Activated T-cell treated with anti-CD3 and anti-CD28 coated beads, Interleukin-2, amount 50 U/mL, for 72 hours (primary cell): ENCODE results near the gene SAMD4A. TPM values are rescaled to one million over a fixed set of nuclear protein-coding genes. Genes with fewer than 3 reads are reported as not detected.

Experiments
- ATAC-seq, 2 donors: fragments of 150-1000 bp; cut with Tn5 transposase; replicated peaks in 1 of 2; 2 replicates each; pipeline ENCODE4 v1.10.0; 2021; ENCODE audit warnings: moderate library complexity in 2 of 2, mild to moderate bottlenecking in 1 of 2
- DNase-seq, 2 donors: peaks; one replicate each; pipeline ENCODE4 v3.0.0; 2021 to 2022; ENCODE audit warnings: mixed read lengths in 1 of 2
- H3K27ac Mint-ChIP-seq: one replicate; pipeline ENCODE4 v1.8.0; 2022; ENCODE audit warnings: mild to moderate bottlenecking, moderate library complexity, mixed read lengths
- H3K27me3 Mint-ChIP-seq: one replicate; pipeline ENCODE4 v1.8.0; 2022; ENCODE audit warnings: low read depth, mixed read lengths
- H3K36me3 Mint-ChIP-seq, 2 donors: one replicate each; pipeline ENCODE4 v1.8.0; 2022; ENCODE audit warnings: mixed read lengths in 2 of 2, mild to moderate bottlenecking in 1 of 2; ENCODE audit not compliant: insufficient read depth in 2 of 2
- H3K4me1 Mint-ChIP-seq: one replicate; pipeline ENCODE4 v1.8.0; 2022; ENCODE audit warnings: low read depth, mixed read lengths
- H3K4me3 Mint-ChIP-seq, 2 donors: one replicate each; pipeline ENCODE4 v1.8.0; 2022; ENCODE audit warnings: mild to moderate bottlenecking in 2 of 2, mixed read lengths in 2 of 2, moderate library complexity in 2 of 2
- H3K9me3 Mint-ChIP-seq, 2 donors: one replicate each; pipeline ENCODE4 v1.8.0; 2022; ENCODE audit warnings: mixed read lengths in 2 of 2
- total RNA-seq, 2 donors: library from RNA; stranded (reverse); gene quantifications; one replicate each; pipeline ENCODE4 v1.2.3, GENCODE V29; 2022

SAMD4A gene
- total RNA-seq, 2 donors from 2014 or later: 8.2 to 10.1 TPM

DNA sequence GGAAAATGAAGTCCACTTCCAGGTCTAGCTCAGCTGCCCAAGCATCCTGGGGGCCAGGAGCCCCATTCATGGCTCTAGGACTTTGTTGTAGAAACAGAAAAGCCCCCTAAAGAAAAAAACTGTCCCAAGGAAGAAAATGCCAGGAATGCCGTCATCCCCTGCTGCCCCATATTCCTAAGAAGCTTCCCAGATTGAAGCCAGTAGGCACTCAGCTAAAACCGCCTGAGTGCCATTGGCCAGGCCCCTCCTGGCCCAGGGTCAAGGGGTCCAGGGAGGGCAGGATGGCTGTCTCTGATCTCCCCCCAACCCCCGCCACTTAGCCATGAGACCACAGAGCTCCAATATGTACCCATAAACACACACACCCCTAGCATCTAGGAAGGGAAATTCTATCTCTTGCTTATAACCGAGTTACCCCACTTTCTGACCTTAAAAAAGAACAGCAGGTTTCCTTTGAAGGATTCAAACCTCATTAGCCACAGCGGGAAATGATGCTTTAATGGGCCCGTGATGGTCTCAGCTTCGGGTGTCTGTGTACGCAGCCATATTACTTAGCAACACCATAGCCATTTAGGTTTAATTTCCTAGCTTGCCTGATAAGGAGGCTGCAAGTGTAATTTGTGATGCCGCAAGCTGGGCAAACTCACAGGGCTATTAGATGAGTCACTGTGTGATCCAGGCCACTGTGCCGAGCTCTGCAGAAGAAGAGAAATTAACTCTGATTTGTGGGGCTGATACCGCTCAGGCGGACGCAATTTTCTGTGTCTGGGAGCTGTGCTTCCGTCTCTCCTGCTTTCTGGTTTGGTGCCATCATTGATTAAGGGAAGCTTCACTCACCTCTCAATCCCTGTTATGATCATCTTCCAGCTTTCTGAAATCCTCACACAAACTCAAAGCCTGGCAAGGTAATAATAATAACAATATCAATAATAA is 251.5 kb downstream of the SAMD4A start:
- Mint-ChIP-seq H3K36me3 (no peaks in the 10 kb centered on the region), H3K4me1 (no peaks in the 10 kb centered on the region), H3K4me3 (no peak overlapping the region), H3K27ac (no peak overlapping the region), H3K27me3 (peaks cover 18% of the 10 kb centered on the region), H3K9me3 (peaks cover 0 to 2% of the 10 kb centered on the region in 2 donors)
- DNase-seq: no peak
- no peak for ATAC-seq

DNA sequence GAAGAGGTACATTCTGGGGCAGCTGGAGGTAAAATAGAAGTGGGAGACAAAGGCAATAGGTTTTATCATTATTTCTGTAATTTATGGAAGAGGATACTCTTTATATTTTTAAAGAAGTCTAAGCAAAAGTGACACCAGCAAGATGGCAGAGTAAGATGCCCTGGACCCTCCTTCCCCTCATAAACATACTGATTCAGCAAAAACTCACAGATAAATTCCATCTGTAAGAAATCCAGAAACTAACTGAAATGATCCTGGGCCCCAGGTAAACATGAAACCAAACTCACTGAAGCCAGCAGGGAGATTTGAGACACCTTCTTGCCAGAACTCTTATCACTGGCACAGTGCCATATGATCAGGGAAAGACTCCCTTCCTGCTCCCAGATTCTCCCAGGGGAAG is 255.8 kb downstream of the SAMD4A start:
- Mint-ChIP-seq H3K4me3 (no peak overlapping the region), H3K36me3 (peaks cover 7 to 12% of the 10 kb centered on the region in 2 donors), H3K4me1 (no peaks in the 10 kb centered on the region), H3K27me3 (peaks cover 18% of the 10 kb centered on the region), H3K27ac (no peak overlapping the region), H3K9me3 (peaks cover 10 to 22% of the 10 kb centered on the region in 2 donors)
- DNase-seq: no peak
- ATAC-seq: no peak

DNA sequence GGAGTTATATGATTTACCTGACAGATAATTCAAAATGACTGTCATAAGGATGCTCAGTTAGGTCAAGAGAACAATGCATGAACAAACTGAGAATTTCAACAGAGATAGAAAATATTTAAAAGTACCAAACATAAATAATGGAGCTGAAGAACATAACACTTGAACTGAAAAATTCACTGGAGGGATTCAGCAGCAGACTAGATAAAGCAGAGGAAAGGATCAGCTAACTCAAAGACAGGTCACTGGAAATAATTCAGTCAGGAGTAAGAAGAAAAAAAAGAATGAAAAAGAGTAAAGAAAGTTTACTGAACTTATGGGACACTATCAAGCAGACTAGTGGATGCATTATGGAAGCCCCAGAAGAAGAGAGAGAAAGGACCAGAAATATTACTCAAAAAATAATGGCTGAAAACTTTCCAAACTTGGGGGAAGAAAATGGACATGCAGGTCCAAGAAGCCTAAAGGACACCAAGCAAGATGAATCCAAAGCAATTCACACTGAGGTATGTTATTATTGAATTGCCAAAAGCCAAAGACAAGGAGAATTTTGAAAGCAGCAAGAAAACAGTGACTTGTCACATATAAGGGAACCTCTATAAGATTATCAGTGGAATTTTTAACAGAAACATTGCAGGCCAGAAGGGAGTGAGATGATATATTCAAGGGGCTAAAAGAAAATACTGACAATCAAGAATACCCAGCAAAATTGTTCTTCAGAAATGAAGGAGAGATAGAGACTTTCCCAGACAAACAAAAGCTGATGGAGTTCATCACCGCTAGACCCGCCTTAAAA is 257.0 kb downstream of the SAMD4A start:
- ATAC-seq (no peak), DNase-seq (no peak)
- H3K4me3 Mint-ChIP-seq: no peak overlapping the region
- H3K27me3 Mint-ChIP-seq: peaks cover 18% of the 10 kb centered on the region
- H3K27ac Mint-ChIP-seq: no peak overlapping the region
- H3K4me1 Mint-ChIP-seq: no peaks in the 10 kb centered on the region
- H3K9me3 Mint-ChIP-seq: peaks cover 10 to 22% of the 10 kb centered on the region in 2 donors
- peaks cover 7 to 12% of the 10 kb centered on the region in 2 donors for H3K36me3 Mint-ChIP-seq

DNA sequence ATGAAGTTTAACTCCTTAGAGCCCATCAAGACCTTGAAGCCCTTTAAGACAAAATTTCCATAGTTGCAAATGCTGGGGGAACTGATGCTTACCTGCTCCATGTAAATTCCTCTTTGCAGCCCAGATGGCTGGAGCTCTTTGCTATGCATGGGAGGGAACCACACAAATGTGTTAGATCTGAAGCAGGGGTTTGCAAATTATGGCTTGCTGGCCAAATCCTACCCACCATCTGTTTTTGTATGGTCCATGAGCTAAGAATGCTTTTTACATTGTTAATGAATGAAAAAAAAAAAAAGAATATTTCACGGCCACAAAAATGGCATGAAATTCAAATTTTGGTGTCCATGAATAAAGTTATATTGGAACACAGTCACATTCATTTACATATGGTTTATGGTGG is 261.1 kb downstream of the SAMD4A start:
- ATAC-seq (no peak), DNase-seq (no peak)
- peaks cover 7 to 12% of the 10 kb centered on the region in 2 donors for H3K36me3 Mint-ChIP-seq
- peaks cover 10 to 25% of the 10 kb centered on the region in 2 donors for H3K9me3 Mint-ChIP-seq
- no peak overlapping the region for H3K27ac Mint-ChIP-seq
- no peaks in the 10 kb centered on the region for H3K4me1 Mint-ChIP-seq
- no peak overlapping the region for H3K4me3 Mint-ChIP-seq
- no peaks in the 10 kb centered on the region for H3K27me3 Mint-ChIP-seq

DNA sequence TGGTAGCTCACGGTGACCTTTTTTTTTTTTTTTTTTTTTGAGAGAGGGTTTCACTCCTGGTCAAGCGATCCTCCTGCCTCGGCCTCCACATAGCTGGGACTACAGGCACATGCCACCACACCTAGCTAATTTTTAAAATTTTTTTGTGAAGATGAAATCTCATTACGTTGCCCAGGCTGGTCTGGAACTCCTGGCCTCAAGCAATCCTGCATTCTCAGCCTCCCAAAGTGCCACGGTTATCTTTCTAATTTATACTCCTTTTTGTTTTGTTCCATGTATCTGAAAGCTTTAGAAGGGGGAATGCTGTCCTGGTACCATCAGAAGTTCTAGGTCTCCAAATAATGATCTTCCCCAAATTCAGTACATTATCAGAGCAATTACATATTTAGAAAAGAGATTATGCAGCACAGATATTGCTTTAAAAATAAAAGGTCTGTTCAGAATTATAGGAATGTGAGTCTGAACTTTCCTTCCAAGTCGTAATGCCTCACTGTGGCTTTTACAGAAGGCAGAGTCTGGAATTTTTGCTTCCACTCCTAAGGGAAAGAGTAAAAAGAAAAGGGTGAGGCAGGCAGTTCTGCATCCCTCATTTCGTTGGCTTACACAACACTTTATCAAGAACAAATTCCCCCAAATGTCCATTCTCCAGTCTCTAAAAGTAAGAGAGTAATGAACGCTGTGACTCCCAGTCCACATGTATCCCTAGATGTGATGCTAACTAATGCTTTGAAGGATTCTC is 262.7 kb downstream of the SAMD4A start:
- ATAC-seq (no peak), DNase-seq (no peak)
- peaks cover 10 to 17% of the 10 kb centered on the region in 2 donors for H3K9me3 Mint-ChIP-seq
- H3K4me1 Mint-ChIP-seq: no peaks in the 10 kb centered on the region
- H3K36me3 Mint-ChIP-seq: peaks cover 0 to 5% of the 10 kb centered on the region in 2 donors
- H3K4me3 Mint-ChIP-seq: no peak overlapping the region
- no peak overlapping the region for H3K27ac Mint-ChIP-seq
- no peaks in the 10 kb centered on the region for H3K27me3 Mint-ChIP-seq

DNA sequence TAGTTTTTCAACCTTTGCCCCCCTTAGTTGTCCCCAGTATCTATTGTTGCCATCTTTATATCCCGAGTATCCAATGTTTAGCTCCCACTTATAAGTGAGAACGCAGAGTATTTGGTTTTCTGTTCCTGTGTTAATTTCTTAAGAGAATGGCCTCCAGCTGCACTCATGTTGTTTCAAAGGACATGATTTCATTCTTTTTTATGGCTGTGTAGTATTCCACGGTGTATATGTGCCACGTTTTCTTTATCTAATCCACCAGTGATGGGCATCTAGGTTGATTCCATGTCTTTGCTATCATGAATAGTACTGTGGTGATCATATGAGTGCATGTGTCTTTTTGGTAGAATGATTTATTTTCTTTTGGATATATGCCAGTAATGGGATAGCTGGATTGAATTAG is 263.7 kb downstream of the SAMD4A start:
- H3K27me3 Mint-ChIP-seq: no peaks in the 10 kb centered on the region
- DNase-seq (no peak), ATAC-seq (no peak)
- no peak overlapping the region for H3K4me3 Mint-ChIP-seq
- no peaks in the 10 kb centered on the region for H3K4me1 Mint-ChIP-seq
- H3K27ac Mint-ChIP-seq: no peak overlapping the region
- peaks cover 0 to 2% of the 10 kb centered on the region in 2 donors for H3K36me3 Mint-ChIP-seq
- H3K9me3 Mint-ChIP-seq: peaks cover 6 to 13% of the 10 kb centered on the region in 2 donors

DNA sequence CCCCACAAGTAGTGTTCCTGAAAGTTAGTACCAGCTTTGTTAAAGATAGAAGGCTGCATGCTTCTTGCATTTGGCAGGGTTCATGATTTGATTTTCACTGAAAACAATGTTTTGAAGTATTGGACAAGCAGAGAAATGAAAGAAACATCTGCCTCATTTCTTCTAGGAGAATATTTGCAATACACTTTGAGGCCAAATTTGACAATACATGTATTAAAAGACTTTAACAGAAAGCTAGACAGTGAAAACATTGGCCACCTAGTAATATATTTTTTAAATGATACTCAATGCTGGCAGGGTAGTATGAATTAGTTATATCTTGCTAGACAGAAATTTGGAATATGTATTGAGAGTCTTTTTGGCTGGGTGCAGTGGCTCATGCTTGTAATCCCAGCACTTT is 267.2 kb downstream of the SAMD4A start:
- peaks cover 0 to 5% of the 10 kb centered on the region in 2 donors for H3K9me3 Mint-ChIP-seq
- H3K4me3 Mint-ChIP-seq: no peak overlapping the region
- ATAC-seq (no peak), DNase-seq (no peak)
- no peak overlapping the region for H3K27ac Mint-ChIP-seq
- no peaks in the 10 kb centered on the region for H3K4me1 Mint-ChIP-seq
- H3K27me3 Mint-ChIP-seq: no peaks in the 10 kb centered on the region
- no peaks in the 10 kb centered on the region for H3K36me3 Mint-ChIP-seq

DNA sequence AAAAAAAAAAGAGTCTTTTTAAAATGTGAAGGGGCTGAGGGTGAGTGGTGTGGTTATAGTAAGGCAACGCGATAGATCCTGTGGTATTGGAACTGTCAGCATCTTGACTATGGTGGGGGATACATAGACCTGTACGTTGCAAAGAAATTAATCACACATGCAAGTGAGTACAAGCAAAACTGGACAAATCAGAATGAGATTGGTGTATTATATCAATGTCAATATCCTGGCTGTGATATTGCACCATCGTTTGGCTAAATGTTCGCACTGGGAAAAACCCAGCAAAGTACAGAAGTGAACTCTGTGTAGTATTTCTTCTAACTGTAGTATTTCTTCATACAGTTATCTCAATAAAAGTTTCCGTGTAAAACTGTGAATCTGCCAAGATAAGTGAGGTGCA is 267.8 kb downstream of the SAMD4A start:
- peaks cover 0 to 1% of the 10 kb centered on the region in 2 donors for H3K36me3 Mint-ChIP-seq

DNA sequence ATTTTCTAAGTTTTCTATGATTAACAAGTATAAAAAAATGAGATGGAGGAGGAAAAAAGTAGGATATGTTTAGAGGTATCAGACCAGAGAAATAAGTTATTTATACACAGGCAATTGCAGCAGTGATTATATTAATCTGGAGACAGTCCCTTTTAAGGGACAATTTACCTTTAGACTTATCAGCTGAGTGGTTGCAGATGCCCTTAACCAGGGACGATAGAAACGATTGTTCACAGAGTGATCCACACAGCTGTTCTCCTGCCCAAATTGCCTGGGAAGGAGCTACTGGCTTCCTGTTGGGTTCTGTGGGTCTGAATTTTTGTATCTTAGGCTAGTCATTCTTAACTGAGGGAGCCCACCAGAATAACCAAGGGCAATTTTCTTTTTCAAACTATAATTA is 269.3 kb downstream of the SAMD4A start:
- ATAC-seq (no peak), DNase-seq (no peak)
- Mint-ChIP-seq H3K27ac (no peak overlapping the region), H3K4me1 (no peaks in the 10 kb centered on the region), H3K36me3 (peaks cover 3% of the 10 kb centered on the region in 2 donors), H3K27me3 (no peaks in the 10 kb centered on the region), H3K4me3 (no peak overlapping the region), H3K9me3 (peaks cover 0 to 2% of the 10 kb centered on the region in 2 donors)

More for the DNA sequence above, 267.8 kb downstream of the SAMD4A start:
- Mint-ChIP-seq H3K9me3 (peaks cover 0 to 5% of the 10 kb centered on the region in 2 donors), H3K4me3 (no peak overlapping the region), H3K4me1 (no peaks in the 10 kb centered on the region), H3K27ac (no peak overlapping the region), H3K27me3 (no peaks in the 10 kb centered on the region)
- ATAC-seq (no peak), DNase-seq (no peak)

DNA sequence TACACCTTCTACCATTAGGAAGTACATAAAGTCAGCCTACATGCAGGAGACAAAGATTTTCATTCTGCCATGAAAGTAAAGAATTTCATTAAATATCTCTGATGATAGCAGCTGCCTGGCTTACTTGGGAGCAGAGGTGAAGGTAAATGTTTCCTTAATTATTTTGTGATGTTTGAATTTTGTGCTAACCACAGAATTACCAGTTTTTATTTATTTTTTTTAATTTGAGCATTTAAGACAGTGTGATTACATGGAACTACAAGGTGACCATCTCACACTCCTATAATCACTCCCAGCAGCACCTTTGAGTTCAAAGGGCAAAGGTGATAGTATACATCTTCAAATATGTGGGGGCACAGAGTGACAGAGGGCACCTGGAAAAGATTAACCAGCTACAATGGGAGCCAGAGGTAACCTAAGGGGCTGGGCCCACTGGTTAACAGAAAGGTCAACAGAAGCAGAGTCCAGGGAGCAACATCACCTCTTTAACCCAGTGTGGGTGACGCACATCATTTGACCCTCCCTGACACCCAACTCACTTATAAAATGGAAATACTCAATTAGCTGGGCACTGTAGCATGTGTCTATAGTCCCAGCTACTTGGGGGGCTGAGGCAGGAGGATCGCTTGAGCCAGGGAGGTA is 270.7 kb downstream of the SAMD4A start:
- Mint-ChIP-seq H3K4me1 (no peaks in the 10 kb centered on the region), H3K36me3 (peaks cover 3 to 7% of the 10 kb centered on the region in 2 donors), H3K4me3 (no peak overlapping the region), H3K27ac (no peak overlapping the region), H3K27me3 (no peaks in the 10 kb centered on the region), H3K9me3 (no peaks in the 10 kb centered on the region)
- DNase-seq: no peak
- ATAC-seq: no peak

DNA sequence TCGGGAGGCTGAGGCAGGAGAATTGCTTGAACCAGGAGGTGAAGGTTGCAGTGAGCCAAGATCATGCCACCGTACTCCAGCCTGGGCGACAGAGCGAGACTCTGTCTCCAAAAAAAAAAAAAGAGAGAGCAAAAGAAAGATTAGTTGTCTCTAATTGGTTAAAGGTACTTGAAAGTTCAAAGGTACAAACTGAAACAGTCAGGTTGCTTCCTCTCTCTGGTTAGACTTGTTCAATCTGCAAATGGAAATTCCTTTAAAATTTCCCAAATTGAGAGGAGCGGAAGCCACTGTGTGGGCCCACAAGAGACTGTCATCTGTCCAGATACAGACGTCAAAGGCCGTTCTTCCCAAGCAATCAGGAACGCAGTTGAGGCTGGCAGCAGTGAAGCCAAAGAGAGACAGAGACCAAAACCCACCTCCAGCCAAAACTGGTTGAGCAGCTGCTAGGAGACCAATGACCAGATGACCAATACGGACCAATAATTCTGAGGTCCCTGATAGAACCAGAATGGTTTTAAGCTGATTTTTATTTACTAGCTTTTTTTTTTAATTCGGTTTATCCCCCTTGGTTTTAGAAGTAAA is 272.1 kb downstream of the SAMD4A start:
- H3K36me3 Mint-ChIP-seq: peaks cover 3 to 8% of the 10 kb centered on the region in 2 donors
- H3K27me3 Mint-ChIP-seq: no peaks in the 10 kb centered on the region
- H3K9me3 Mint-ChIP-seq: no peaks in the 10 kb centered on the region
- H3K4me3 Mint-ChIP-seq: no peak overlapping the region
- DNase-seq (no peak), ATAC-seq (no peak)
- H3K4me1 Mint-ChIP-seq: no peaks in the 10 kb centered on the region
- no peak overlapping the region for H3K27ac Mint-ChIP-seq

DNA sequence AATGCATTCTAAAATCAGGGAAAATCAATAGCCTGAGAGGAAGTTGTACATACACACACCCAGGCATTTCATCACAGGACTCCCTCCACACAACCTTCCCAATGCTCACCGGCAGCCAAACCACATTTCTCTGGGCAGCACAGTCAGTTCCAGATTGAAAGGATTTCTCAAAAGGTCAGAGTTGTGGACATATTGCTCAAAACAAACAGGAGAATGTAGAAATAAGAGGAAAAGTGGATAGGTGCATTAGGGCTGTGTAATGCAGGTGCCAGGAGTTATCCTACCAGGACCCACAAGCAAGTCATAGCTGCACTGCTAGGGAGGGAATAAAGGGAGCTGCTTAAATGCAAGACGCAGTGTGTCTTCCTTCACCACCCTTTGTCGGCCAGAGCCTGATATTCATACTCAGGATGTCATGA is 272.8 kb downstream of the SAMD4A start:
- Mint-ChIP-seq H3K27ac (no peak overlapping the region), H3K36me3 (peaks cover 3 to 11% of the 10 kb centered on the region in 2 donors), H3K9me3 (no peaks in the 10 kb centered on the region), H3K4me1 (no peaks in the 10 kb centered on the region), H3K4me3 (no peak overlapping the region), H3K27me3 (no peaks in the 10 kb centered on the region)
- DNase-seq (no peak), ATAC-seq (no peak)
